ENCODE measurements around the gene PLEKHG4B.
"Not testable (repeated sequence)": the region's sequence is repeated elsewhere in the genome, so short reads cannot be mapped to it uniquely, and the experiment has no call there.

The PLEKHG4B gene

GRCh38 chr5:186091-187041 is 94.4 kb downstream of the PLEKHG4B start:
- no peak for DNase-seq (ENCODE audit: low read depth in 2 of 3, low spot score in 2 of 3)

GRCh38 chr5:187042-187431 is 95.1 kb downstream of the PLEKHG4B start:
- no peak for DNase-seq (ENCODE audit: low read depth in 2 of 3, low spot score in 2 of 3)

- DNase-seq (ENCODE audit: low read depth in 2 of 3, low spot score in 2 of 3) = no peak
Measured at GRCh38 chr5:187617-188451, 95.9 kb downstream of the PLEKHG4B start.

- peak; percentile 70 to 83 (median 74) for DNase-seq (ENCODE audit: low read depth in 2 of 3, low spot score in 2 of 3)
Measured at GRCh38 chr5:188488-189481, 96.8 kb downstream of the PLEKHG4B start.

- DNase-seq (ENCODE audit: low read depth in 2 of 3, low spot score in 2 of 3) = no peak
Measured at GRCh38 chr5:189486-189885, 97.5 kb downstream of the PLEKHG4B start.

- DNase-seq (ENCODE audit: low read depth in 2 of 3, low spot score in 2 of 3) = no peak
Measured at GRCh38 chr5:189976-190365, 98.0 kb downstream of the PLEKHG4B start.

GRCh38 chr5:190366-191035 is 98.5 kb downstream of the PLEKHG4B start:
- DNase-seq (ENCODE audit: low read depth in 2 of 3, low spot score in 2 of 3) = no peak

GRCh38 chr5:191036-191948 is 99.3 kb downstream of the PLEKHG4B start, which contains the start of gene LRRC14B:
Gene LRRC14B (plus strand): TSS chr5:191495. CDS start chr5:191539, 44 bp downstream.
- DNase-seq (ENCODE audit: low read depth in 2 of 3, low spot score in 2 of 3) = no peak

GRCh38 chr5:191949-192690 is 100.2 kb downstream of the PLEKHG4B start:
- no peak for DNase-seq (ENCODE audit: low read depth in 2 of 3, low spot score in 2 of 3)

GRCh38 chr5:192691-192969 is 100.7 kb downstream of the PLEKHG4B start:
- DNase-seq (ENCODE audit: low read depth in 2 of 3, low spot score in 2 of 3) = no peak

- no peak for DNase-seq (ENCODE audit: low read depth in 2 of 3, low spot score in 2 of 3)
Measured at GRCh38 chr5:192970-193831, 101.2 kb downstream of the PLEKHG4B start.

GRCh38 chr5:194102-194501 is 102.1 kb downstream of the PLEKHG4B start:
- no peak for DNase-seq (ENCODE audit: low read depth in 2 of 3, low spot score in 2 of 3)

- no peak for DNase-seq (ENCODE audit: low read depth in 2 of 3, low spot score in 2 of 3)
Measured at GRCh38 chr5:194603-195209, 102.7 kb downstream of the PLEKHG4B start.

- DNase-seq (ENCODE audit: low read depth in 2 of 3, low spot score in 2 of 3) = no peak
Measured at GRCh38 chr5:195401-196160, 103.6 kb downstream of the PLEKHG4B start.

- no peak for DNase-seq (ENCODE audit: low read depth in 2 of 3, low spot score in 2 of 3)
Measured at GRCh38 chr5:196350-196749, 104.4 kb downstream of the PLEKHG4B start.

GRCh38 chr5:197031-197430 is 105.1 kb downstream of the PLEKHG4B start:
- DNase-seq (ENCODE audit: low read depth in 2 of 3, low spot score in 2 of 3) = not testable (repeated sequence)
